T-helper 2 cell treated with Interferon-gamma antibody and Interleukin-4, amounts not matched to agents 100 ng/mL and 5 ng/mL, for 36 hours (primary cell): ENCODE measurements around the gene WSCD1. TPM values are rescaled to one million over a fixed set of nuclear protein-coding genes. Genes with fewer than 3 reads are reported as not detected.

ENCODE experiments used
- intact Hi-C: fragments of 100-400 bp; cut with micrococcal nuclease; formaldehyde crosslinking; loops from one replicate; pipeline ENCODE4 v1.15.1; 2023
- total RNA-seq: library from RNA; stranded (reverse); gene quantifications from 2 replicates; pipeline ENCODE4 v1.2.3, GENCODE V29; 2022

WSCD1 gene
- total RNA-seq, 1 donor from 2014 or later = 0.16 TPM

DNA sequence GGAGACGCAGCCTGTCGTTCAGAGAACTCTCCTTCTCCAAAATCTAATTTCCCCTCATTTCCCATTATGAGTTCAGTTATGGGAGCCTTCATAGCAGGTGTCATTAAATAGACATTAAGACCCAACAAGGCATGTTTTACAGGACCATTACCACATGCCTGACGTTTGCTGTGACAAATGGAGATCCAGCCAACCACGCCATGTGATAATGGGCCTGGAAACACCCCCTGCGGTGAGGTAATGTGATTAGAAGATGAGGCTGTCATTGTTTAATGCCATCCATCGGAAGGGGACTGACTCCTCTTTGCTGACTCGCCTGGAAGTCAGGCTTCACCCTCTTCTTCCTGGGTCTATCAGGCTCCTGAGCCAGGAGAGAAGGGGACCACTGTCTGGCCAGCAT, 76.9 kb downstream of the WSCD1 start:
- intact Hi-C loops = no loop called here

DNA sequence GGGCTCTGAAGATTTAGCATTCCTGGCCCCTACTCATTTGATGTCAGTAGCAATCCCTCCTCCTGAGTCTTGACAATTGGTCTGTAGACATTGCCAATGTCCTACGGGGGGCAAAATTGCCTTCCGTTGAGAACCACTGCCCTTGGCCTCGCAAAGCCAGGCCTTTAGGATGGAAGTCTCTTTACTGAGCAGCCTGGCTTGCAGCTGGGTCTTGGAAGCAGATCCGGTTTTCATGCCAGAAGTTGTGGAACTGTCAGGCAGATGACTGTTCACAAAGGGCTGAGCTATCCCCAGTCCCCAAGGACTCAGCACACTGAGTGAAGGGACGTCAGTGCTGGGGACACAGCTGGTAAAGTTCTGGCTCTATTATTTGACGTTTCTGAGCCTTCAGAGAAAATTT, 83.2 kb downstream of the WSCD1 start:
- intact Hi-C loops = no loop called here

DNA sequence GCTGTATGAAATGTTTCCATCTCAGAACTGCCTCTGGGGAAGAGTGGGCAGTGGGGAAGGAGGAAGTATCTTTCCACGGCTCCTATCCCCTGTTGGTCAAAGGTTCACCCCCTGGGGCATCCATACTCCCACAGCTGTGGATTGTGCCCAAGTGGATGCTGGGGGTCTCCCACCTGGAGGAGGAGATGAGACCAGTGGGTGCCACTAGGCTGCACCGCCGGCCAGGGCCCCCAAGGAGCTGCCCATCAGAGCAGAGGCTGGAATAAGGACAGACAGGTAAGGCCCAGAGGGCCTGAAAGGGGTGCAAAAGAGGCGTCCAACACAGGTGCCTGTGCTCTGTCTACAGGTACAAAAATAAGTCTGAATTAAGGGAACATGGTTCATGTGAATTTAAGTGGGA, 87.5 kb downstream of the WSCD1 start:
- intact Hi-C loops = no loop called here

DNA sequence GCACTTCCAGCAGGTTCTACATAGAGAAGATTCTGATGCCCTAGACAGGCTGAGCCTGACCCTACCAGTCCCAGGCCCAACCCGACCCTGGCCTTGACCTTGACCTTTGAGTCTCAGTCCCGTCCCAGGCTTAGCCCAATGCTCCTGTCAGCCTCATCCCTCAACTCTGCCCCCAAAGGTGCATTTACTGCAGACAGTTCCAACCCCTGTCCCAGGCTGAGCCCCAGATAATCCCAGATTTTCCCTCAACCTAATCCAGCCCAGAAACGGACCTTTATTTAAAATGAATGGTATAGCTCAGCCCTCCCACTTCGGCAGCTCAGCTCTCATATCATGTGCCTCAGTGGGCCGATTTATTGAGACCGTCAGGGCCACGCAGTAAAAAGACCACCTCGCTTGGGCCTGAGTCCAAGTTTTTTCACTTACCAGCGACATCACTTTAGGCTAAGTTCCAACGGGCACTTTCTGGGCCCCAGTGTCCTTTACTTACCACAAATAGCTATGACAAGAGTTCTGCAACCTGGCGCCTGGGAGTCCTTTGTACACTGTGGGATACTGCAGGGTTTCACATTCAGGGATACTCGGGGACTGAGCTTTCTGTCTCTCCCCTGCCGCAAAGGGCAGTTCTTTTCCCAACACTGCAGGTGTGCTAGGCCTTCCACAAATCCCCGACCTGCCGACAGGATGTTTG, 89.5 kb downstream of the WSCD1 start:
- intact Hi-C loops = no loop called here

DNA sequence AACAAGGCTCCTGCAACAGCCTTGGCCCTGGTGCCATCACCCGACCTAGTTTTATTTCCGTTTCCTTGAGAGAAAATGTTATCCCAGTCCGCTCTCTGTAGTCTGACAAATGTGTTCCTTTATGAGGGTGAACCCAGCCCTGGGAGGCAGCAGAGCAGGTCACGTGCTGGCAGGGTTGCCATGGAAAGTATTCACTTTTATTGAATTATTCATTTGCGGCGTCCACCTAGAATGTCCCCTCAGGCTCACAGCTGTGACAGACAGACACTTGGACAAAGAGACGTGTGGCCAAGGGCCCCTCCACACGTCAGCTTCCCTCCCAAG, 90.0 kb downstream of the WSCD1 start:
- intact Hi-C loops = no loop called here

DNA sequence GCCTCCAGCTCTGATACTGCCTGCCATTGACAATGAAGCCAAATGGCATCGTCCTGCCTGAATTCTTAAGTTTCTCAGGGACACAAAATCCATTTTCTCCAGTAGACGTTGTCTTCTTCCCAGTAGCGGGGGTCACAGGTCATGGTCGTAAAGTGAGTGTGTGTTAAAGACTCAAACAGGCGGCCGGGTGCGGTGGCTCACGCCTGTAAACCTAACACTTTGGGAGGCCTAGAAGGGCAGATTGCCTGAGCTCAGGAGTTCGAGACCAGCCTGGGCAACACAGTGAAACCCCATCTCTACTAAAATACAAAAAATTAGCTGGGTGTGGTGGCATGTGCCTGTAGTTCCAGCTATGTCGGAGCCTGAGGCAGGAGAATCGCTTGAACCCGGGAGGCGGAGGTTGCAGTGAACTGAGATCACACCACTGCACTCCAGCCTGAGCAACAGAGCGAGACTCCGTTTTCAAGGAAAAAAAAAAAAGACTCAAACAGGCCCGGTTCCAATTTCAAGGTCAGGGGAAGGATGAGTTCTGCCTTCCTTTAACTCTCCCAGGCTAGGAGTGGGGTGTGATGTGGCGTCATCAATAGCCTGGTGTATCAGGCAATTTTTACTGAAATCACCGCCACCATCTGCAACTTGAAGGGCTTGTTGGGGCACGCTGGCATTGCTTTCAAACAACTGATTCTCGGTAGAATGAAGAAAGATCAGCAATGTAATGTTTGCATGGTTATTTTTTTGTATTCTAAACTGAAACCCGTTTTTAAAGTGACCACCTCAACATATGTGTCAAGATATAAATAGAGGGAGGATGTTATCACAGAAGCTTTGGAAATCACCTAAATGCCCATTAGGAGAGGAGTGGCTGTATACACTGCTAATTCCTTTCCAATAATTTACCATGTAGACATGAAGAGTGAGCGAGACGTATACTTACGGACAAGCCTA, 91.0 kb downstream of the WSCD1 start:
- intact Hi-C loops = no loop called here

DNA sequence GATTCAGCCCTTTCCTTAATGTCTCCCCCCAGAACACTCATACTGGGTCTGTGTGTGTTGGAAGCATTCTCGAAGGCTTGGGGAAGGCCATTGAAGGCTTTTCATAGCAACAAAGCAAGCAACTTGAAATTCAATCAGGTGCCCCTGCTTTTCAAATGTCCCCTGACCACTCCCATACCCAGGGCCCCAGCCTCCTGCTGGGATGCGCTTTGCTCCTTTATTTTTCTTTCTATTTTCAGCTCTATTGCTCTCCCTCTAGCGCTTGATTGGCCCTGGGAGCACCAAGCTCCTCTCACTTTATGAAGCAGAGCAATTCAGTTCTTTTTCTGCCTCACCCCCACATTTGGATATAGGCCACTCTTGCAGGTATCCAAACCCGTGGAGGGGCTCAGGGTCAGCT, 92.0 kb downstream of the WSCD1 start:
- intact Hi-C loops = no loop called here

DNA sequence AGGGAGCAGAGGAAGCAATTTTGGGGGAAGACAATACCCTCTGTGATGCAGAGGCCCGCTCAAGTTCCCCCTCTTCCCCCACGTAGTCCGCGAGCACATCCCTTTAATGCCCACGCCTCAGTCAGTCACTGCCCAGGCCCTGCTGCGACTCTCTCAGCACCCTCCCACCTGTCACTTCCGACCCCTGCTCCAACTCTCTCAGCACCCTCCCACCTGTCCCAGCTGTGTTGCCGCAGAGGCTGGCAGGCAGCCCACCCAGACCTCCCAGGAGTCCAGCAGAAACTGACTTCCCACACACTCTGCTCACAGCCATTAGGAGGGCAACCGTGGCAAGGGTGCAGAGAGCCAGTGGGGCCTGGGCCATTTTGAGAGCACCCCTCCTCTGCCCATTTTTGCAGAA, 92.7 kb downstream of the WSCD1 start:
- intact Hi-C loops = no loop called here

DNA sequence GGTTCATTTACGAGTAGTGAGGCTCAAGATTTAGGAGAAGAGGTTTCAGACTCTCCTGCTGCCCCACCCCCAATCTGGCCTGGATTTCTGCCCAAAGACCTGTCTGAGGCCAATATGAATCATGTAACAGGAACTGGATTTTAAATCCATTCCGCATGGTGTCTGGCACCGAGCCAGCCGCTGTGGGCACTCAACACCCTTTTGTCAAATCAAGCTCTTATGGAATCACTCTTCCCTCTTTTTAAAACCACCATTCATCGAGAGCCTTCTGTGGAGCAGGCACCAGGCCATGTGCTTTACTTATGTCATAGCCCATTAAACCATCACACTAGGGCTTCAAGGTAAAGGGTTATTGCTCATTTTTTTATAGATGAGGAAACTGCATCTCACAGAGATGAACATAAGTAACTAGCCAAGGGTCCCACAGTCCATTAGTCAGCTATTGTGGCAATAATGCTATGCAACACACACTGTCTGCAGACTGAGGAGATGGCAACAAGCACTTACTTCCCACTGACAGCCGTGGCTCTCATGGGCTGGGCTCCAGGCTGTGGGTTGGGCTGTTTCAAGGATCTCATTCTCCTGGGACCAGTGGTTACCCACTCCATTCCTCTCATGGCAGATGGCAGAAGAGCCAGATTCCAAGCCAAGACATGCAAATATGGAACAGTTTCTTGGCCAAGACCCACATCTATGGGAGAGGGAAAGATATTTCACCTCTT, 93.6 kb downstream of the WSCD1 start:
- intact Hi-C loops = no loop called here

DNA sequence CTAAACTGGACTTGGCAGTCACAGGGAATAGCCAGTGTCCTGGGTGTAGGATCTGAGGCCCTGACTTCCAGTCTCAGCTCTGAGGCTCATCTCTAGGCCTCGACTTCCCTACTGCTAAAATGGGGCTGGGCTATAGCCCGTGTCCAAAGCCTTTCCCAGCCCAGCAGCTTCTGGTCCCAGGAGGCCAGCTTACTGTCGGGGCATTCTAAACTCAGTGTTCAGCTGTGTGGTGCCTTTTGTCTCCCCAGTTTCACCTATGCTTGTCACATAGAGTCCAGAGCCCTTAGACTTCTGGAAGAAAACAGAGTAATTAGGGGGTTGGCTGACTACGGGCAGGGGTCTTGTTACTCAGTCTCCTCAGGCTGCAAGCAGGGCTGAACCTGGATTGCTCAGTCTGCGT, 94.8 kb downstream of the WSCD1 start:
- intact Hi-C loops = no loop called here

DNA sequence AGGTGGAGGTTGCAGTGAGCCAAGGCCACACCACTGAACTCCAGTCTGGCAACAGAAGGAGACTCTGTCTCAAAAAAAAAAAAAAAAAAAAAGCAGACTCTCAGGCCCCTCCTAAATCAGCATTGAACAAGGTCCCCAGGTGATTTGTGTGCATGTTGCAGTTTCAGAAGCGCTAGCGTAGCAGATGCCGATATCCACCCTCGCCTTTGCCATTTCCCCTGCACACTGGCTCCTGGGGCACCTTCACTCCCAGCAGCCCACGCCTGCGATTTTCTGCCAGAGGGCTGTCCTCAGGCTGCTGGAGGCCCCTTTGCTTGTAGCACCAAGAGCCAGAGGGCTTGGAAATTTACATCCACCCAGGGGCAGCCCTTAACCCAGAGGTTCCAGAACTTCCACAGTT, 95.6 kb downstream of the WSCD1 start:
- intact Hi-C loops = no loop called here

DNA sequence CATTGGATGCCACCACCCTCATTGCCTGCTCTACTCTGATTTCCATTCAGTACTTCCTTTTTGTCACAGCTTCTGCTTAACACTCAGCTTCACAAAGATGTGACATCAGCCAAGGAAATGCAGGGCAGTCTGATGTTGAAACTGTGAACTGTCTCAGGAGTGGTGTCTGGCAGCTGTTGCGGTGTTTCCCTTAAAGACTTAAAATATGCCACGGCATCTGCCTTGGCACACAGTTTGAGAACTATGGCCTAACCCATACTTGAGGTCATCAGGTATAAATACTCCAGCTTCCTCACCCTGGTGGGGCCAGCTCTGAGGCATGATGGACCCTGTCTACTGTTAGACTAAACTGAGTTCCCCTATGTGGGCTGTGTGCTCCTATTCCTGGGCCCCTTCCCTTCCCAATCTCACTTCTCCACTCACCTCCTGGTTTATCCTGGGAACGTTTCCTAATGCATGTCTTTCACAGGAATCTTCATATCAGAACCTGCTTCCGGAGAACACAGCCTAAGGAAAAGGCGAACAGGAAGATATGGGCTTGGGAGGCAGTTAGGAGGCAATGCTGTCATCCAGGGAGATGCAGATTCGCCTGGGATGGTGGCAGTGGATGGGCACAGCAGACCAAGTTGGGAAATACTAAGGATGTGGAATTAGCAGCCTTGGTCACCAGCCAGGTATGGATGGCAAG, 96.5 kb downstream of the WSCD1 start:
- intact Hi-C loops = no loop called here

DNA sequence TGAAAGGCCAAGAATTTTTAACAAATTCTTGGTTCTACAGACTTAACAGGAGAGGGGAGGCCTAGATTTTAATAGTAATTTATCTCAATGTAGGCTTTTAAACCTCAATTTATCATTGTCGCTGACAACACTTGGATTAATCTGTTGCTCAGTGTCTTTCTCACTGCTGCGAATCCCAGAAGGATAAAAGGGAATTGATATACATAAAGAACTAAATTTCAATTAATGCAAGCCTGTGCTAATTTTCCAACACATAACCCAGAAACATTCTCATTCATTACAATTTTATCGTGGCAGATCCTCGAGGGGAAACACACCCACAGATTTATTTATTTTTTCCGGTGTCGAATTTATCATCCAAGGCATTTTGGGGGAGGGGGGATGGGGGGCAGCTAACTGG, 98.1 kb downstream of the WSCD1 start:
- intact Hi-C loops = no loop called here

DNA sequence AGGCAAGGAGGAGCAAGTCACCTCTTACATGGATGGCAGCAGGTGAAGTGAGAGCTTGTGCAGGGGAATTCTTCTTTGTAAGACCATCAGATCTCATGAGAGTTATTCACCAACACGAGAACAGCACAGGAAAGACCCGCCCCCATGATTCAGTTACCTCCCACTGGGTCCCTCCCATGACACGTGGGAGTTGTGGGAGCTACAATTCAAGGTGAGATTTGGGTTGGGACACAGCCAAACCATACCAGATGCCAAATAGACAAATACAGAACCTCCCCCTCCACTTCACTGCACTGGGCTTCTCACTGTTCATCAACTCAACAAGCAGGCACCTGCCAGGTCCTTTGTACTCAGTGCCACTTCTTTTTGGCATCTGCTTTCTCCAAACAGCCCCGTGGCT, 100.2 kb downstream of the WSCD1 start:
- intact Hi-C loops = no loop called here

DNA sequence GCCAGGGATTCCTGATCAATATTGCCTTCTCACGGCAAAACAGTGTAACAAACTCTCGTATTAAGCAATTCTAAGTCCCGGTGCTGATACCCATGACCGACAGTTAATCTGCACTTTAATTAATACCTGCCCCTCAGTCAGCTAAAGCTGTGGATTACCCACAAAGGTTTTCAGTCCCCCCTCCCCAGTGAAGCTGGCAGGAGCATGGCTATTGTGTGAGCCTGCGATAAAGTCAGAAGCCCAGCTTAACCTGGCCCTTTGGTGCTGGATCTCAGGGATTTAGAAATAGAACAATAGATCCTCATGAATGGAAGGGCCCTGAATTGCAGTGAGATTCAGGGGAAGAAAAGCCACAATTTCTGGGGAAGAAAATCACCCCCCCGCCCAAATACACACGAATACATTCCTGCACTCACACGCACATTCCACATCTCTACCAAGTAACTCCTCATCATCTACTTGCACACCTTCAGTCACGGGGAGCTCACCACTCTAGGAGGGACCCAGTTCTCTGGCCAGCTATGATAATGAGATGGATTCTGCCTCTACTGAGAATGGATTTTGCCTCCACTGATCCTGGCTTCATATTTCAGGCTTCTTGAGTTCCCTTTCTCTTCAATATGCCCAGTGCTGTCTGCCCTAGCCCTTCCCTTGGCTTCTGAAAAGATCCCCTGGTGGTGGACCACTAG, 102.6 kb downstream of the WSCD1 start:
- intact Hi-C loops = no loop called here

DNA sequence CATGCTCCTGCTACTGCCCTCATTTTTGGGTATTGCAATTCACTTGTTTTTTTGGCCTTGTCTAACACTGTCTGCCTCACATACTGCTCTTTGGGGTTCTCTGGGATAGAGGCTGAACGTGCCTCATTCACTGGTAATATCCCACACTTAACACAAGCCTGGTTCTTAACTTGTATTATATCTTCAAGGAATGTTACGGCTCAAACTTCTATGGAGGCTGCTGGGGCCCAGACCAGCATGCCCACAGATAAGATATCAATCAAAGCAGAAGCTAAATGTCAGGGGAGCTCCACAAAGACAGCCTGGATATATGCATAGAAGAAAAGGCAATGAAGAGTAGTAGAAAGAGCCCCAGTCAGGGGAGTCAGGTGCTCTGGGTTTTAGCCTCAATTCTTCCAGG, 103.5 kb downstream of the WSCD1 start:
- intact Hi-C loops = no loop called here
